T-helper 1 cell treated with Interleukin-12 subunit alpha and Interleukin-12 subunit beta and Interleukin-4 antibody, amounts not matched to agents 30 μg/mL and 1 μg/mL, for 36 hours (primary cell): ENCODE results near the gene CD151.

Experiments used
- H3K27ac Mint-ChIP-seq: one replicate; pipeline ENCODE4 v1.8.0; 2021; ENCODE audit warnings: mild to moderate bottlenecking, mixed read lengths
- H3K27me3 Mint-ChIP-seq: one replicate; pipeline ENCODE4 v1.8.0; 2021; ENCODE audit warnings: low read depth, mixed read lengths
- H3K36me3 Mint-ChIP-seq: one replicate; pipeline ENCODE4 v1.8.0; 2021; ENCODE audit warnings: low read depth, mixed read lengths
- H3K4me1 Mint-ChIP-seq: one replicate; pipeline ENCODE4 v1.8.0; 2021; ENCODE audit warnings: low read depth, mixed read lengths
- H3K4me3 Mint-ChIP-seq: one replicate; pipeline ENCODE4 v1.8.0; 2021; ENCODE audit warnings: mild to moderate bottlenecking, moderate library complexity, mixed read lengths
- H3K9me3 Mint-ChIP-seq: one replicate; pipeline ENCODE4 v1.8.0; 2021; ENCODE audit warnings: mixed read lengths

CD151 gene

DNA sequence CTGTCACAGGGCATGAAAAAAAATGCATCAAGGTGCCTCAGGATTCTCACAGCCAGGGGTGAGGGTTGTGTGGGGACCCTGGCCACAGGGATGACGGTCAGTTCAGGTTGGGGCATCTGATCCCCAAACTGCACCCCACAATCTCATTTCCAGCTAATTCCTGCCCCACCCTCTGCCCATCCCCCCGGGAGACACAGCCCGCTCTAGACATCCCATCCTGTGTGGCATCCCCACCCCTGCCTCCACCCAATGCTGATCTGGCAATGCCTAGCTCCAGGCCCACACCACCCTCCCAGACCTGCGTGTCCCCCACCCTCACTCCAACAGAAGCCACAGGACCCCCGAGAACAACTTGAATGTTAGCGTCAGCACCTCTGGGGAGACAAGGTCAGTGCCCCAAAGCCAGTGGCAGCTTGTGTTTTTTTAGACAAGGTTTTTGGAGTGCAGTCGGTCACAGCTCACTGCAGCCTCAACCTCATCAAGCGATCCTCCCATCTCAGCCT lies 35.2 kb downstream of the CD151 start:
- Mint-ChIP-seq H3K27ac (no peak overlapping the region), H3K4me1 (no peaks in the 10 kb centered on the region), H3K27me3 (no peaks in the 10 kb centered on the region), H3K9me3 (no peaks in the 10 kb centered on the region), H3K36me3 (no peaks in the 10 kb centered on the region), H3K4me3 (no peak overlapping the region)

DNA sequence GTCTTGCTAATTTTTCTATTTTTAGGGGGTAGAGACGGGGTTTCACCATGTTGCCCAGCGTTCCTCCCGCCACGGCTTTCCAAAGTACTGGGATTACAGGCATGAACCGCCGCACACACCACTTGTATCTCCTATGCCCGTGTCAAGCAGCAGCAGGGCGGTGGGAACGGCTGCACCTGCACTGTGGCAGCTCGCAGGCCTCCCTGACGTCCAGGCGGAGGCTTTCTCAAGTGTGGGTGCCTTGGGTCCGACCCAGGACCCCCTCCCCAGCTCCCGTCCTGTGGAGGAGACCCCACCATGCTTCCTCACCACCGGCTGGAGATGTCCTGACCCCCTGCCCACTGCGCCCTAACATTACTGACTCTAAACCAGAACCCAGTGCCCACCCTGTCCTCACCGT lies 35.6 kb downstream of the CD151 start:
- Mint-ChIP-seq H3K27ac (no peak overlapping the region), H3K36me3 (no peaks in the 10 kb centered on the region), H3K9me3 (no peaks in the 10 kb centered on the region), H3K4me1 (no peaks in the 10 kb centered on the region), H3K4me3 (no peak overlapping the region), H3K27me3 (no peaks in the 10 kb centered on the region)

DNA sequence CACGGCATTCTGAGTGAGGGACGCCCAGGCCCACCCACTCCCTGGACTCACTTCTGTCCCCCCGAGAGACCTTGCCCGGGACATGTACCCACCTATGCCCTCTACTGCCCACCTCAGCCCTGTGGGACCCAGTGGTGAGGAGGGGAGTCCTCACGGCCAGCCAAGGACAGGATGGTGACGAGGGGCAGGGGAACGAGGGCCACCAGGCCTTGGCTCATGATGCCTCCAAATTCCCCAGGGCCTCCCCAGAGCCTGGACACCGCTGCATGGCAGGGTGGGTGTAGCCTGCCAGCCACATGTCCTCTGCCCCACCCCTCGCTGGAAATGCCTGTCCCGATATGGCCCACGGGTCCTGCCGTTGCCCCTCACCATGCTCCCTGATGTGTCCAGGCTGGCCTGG lies 36.0 kb downstream of the CD151 start:
- H3K27ac Mint-ChIP-seq: no peak overlapping the region
- H3K4me1 Mint-ChIP-seq: no peaks in the 10 kb centered on the region
- no peak overlapping the region for H3K4me3 Mint-ChIP-seq
- no peaks in the 10 kb centered on the region for H3K9me3 Mint-ChIP-seq
- H3K36me3 Mint-ChIP-seq: no peaks in the 10 kb centered on the region
- H3K27me3 Mint-ChIP-seq: no peaks in the 10 kb centered on the region

DNA sequence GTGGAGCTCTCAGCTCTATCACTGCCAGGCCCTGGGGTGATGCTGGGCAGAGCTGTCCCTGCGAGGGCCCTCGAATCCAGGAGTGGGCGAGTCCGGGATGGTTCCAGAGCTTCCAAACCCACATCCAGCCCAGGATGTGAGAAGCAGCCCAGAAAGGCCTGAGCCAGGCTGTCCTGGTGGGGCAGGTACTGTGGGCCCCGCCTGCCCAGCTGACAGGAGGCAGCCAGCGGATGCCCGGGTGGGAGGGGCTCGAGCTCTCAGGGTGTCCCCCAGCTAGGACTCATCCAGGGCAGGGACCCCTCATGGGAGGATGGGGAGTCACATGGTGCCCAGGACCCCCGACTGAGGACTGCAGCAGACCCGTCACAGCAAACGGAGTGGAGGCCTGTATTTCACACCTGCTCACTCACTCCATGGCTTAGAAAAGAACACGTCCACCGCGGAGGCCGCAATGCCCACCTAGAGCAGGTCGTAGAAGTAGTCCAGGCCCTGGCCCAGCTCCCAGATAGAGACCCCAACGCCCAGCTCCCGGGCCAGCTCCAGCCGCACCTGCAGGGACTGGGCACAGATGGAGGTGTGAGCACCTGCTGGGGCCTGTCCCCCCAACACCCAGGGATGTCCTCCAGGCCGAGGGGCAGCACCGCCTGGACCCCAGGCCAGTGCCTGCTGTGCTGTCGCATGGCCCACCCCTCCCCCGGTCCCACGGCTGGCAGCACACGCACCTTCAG lies 36.8 kb downstream of the CD151 start:
- Mint-ChIP-seq H3K4me1 (no peaks in the 10 kb centered on the region), H3K9me3 (no peaks in the 10 kb centered on the region), H3K27me3 (no peaks in the 10 kb centered on the region), H3K27ac (no peak overlapping the region), H3K4me3 (no peak overlapping the region), H3K36me3 (no peaks in the 10 kb centered on the region)

DNA sequence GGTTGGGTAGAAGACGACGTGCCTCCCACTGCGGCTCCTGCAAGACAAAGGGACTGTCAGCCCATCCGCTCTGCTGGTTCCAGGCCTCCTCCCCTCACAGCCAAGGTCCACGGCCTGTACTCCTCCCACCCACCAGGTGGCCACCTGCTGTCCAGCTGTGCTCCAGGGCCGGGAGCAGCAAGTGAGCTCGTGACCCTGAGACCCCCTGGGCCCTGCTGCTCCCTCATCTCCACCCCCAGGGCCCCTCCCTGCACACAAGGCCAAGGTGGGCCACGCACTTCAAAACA lies 37.3 kb downstream of the CD151 start:
- Mint-ChIP-seq H3K4me1 (no peaks in the 10 kb centered on the region), H3K36me3 (no peaks in the 10 kb centered on the region), H3K27ac (no peak overlapping the region), H3K9me3 (no peaks in the 10 kb centered on the region), H3K27me3 (no peaks in the 10 kb centered on the region), H3K4me3 (no peak overlapping the region)

DNA sequence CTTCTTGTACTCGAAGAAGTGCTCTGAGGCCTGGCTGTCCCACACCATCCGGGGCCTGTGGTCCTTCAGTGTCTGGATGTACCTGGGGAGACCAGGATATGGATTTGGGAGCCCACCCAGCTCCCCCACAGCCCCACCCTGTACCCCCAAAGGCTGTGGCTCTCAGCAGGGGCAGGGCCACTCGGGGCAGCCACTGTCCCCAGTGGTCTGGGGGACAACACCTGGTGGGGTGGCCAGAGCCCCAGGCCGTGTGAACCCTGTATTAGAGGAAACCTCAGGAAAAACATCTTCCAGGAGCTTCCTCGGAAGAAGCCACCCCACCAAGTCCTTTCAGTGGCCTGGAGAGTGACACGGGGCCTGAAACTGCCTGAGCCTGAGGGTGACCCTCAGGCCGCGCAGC lies 37.7 kb downstream of the CD151 start:
- Mint-ChIP-seq H3K4me3 (no peak overlapping the region), H3K27ac (no peak overlapping the region), H3K36me3 (no peaks in the 10 kb centered on the region), H3K27me3 (no peaks in the 10 kb centered on the region), H3K4me1 (no peaks in the 10 kb centered on the region), H3K9me3 (no peaks in the 10 kb centered on the region)

DNA sequence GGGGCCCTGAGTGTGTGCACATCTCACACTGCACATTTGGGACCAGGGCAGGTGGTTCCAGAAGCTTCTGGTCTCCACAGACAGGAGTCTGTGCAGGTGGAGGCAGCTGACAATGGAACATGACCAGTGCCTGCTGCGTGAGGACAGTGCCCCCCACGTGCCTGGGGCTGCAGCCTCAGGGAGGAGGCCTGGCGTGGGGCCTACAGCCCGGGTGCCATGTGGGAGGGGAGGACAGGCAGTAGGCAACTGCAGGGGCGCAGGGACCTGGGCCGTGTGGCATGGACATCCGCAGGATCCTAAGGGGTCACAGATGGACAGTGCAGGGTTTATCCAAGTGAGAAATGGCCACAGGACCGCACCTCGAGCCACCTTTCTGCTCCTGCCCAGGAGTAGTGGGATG lies 38.7 kb downstream of the CD151 start:
- Mint-ChIP-seq H3K36me3 (no peaks in the 10 kb centered on the region), H3K4me3 (no peak overlapping the region), H3K27ac (no peak overlapping the region), H3K4me1 (no peaks in the 10 kb centered on the region), H3K9me3 (no peaks in the 10 kb centered on the region), H3K27me3 (no peaks in the 10 kb centered on the region)

DNA sequence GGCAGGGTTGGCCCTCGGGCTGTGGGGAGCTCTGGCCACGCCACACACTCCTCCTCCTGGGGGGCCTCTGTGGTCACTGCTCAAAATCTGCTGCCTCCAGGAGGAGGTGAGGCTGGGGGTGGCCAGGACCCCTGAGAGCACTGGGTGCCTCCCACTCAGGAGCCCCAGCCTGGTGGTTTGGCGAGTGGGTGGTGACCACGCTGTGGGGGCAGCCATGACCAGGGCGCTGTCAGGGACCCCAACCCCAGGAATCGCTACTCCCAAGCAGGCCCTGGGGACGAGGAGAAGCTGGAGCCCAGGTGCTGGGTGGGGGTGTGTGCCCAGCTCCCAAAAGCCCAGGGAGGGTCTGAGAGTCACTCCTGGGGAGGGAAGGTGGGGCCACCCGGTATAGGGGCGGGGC lies 40.0 kb downstream of the CD151 start:
- H3K27me3 Mint-ChIP-seq: no peaks in the 10 kb centered on the region
- H3K27ac Mint-ChIP-seq: no peak overlapping the region
- no peak overlapping the region for H3K4me3 Mint-ChIP-seq
- H3K9me3 Mint-ChIP-seq: no peaks in the 10 kb centered on the region
- no peaks in the 10 kb centered on the region for H3K36me3 Mint-ChIP-seq
- H3K4me1 Mint-ChIP-seq: no peaks in the 10 kb centered on the region

DNA sequence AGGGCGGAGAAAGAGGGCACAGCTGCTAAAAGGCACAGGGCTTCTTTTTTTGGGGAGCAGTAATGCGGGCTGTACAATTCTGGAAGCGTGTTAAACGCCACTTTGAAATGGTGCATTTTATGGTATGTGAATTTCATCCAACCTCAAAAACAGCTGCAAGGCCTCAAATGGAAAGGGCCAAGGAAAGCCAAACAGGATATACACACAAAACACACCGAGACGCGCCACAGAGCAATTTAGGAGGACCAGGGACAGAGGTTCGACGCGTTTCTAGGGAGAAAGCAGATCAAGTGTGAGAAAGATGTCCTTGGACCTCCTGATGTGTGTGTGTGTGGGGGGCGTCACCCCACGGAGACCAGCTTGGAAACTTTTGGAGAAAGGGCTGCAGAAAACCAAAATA lies 41.0 kb downstream of the CD151 start:
- H3K27ac Mint-ChIP-seq: no peak overlapping the region
- no peak overlapping the region for H3K4me3 Mint-ChIP-seq
- no peaks in the 10 kb centered on the region for H3K4me1 Mint-ChIP-seq
- H3K9me3 Mint-ChIP-seq: no peaks in the 10 kb centered on the region
- no peaks in the 10 kb centered on the region for H3K36me3 Mint-ChIP-seq
- no peaks in the 10 kb centered on the region for H3K27me3 Mint-ChIP-seq

DNA sequence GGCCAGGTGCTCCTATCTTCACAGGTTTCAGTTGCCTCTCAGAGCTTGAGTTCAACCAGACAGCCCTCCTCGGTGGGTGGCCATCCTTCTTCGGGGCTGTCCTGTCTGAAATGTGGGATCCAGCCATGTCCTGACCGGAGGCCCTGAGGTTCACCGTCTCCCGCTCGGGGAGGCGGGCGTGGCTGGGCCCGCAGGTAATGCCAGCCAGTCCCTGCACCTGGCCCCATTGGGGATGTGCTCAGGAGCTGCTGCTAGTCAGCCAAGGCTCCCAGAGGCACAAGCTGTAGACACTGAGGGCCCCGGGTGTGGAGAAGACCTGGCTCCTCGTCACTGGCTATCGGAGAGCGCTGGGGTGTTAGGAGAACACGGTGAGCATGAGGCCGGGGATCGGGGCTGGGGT lies 42.5 kb downstream of the CD151 start:
- H3K27ac Mint-ChIP-seq: no peak overlapping the region
- no peaks in the 10 kb centered on the region for H3K27me3 Mint-ChIP-seq
- no peaks in the 10 kb centered on the region for H3K4me1 Mint-ChIP-seq
- peaks cover 3% of the 10 kb centered on the region for H3K36me3 Mint-ChIP-seq
- no peaks in the 10 kb centered on the region for H3K9me3 Mint-ChIP-seq
- no peak overlapping the region for H3K4me3 Mint-ChIP-seq

DNA sequence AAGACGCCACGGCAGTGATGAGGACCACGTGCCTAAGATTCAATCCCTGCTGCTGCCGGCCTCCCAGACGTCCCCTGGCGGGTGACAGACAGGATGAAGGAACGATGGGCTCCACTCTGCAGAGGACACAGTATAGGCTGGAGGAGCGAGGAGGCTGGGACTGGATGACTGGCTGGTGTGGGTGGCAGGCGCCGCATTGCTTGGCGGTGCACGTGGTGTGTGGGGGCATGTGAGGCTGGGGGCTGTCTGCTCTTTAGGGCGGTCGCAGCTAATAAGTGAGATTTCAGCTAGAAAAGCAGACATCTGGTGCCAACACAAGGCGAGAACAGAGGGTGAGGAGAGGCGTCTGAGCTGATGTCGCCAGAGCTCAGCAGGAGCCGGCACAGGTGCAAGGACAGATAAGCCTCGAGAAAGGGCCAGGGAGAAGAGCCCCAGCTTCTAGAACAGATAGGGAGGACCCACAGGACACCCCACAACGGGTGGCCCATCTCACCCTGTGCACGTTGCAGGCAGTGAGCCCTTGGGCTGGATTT lies 43.1 kb downstream of the CD151 start:
- H3K27ac Mint-ChIP-seq: no peak overlapping the region
- H3K4me1 Mint-ChIP-seq: no peaks in the 10 kb centered on the region
- H3K4me3 Mint-ChIP-seq: no peak overlapping the region
- H3K36me3 Mint-ChIP-seq: peaks cover 3% of the 10 kb centered on the region
- no peaks in the 10 kb centered on the region for H3K27me3 Mint-ChIP-seq
- H3K9me3 Mint-ChIP-seq: no peaks in the 10 kb centered on the region

DNA sequence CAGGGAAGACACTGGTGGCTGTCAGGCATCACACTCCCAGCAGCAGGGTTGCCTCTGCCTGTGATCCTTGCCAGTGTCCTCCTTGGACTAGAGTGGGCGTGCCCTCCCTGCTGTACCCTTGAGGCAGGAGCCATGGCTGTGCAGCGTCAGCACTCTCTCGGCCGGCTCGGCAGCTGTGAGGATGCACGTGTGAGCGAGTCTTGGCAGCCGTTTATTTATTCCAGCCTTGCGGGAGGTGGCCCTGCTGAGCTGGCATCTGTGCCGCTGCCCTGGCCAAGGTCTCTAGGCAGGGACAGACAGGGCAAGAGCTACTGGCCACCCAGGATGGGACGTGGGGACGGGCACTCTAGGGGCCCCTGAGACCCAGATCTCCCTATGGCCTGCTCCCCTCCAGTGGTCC lies 43.8 kb downstream of the CD151 start:
- no peak overlapping the region for H3K27ac Mint-ChIP-seq
- peaks cover 3% of the 10 kb centered on the region for H3K36me3 Mint-ChIP-seq
- no peaks in the 10 kb centered on the region for H3K9me3 Mint-ChIP-seq
- H3K27me3 Mint-ChIP-seq: no peaks in the 10 kb centered on the region
- no peak overlapping the region for H3K4me3 Mint-ChIP-seq
- H3K4me1 Mint-ChIP-seq: no peaks in the 10 kb centered on the region

DNA sequence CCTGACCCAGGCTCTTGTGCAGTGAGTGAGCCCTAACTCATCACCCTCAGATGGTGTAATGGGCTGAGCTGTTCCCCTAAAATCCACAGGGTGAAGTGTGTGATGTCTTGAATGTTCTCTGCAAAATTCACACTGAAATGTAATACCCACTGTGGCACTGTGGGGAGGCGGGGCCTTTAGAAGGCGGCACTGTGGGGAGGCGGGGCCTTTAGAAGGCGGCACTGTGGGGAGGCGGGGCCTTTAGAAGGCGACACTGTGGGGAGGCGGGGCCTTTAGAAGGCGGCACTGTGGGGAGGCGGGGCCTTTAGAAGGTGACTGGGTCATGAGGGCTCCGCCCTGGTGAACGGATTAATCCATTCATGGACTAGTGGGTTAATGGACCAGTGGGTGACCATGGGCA lies 44.8 kb downstream of the CD151 start:
- H3K36me3 Mint-ChIP-seq: peaks cover 3% of the 10 kb centered on the region
- H3K4me3 Mint-ChIP-seq: no peak overlapping the region
- H3K9me3 Mint-ChIP-seq: no peaks in the 10 kb centered on the region
- peaks cover 3% of the 10 kb centered on the region for H3K4me1 Mint-ChIP-seq
- no peaks in the 10 kb centered on the region for H3K27me3 Mint-ChIP-seq
- no peak overlapping the region for H3K27ac Mint-ChIP-seq

DNA sequence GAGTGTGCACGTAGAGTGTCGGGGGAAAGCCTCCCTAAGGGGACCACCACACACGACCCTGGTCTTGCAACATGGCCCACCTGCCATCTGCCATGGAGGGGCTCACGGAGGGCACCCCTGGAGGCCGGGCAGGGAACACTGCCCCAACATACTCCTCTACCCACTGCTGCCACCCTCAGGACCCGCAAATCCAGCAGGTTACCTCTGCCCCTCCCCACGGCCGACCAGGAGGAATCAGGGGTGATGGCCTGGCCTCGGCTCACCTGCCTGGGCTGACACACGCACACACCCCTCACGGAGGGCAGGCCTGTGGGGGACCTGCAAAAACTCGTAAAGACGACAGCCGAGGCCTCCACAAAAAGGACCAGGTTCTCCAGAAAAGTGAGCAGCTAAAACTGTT lies 47.7 kb downstream of the CD151 start:
- Mint-ChIP-seq H3K27me3 (no peaks in the 10 kb centered on the region), H3K36me3 (peaks cover 3% of the 10 kb centered on the region), H3K27ac (no peak overlapping the region), H3K4me3 (no peak overlapping the region), H3K9me3 (no peaks in the 10 kb centered on the region), H3K4me1 (peaks cover 4% of the 10 kb centered on the region)

DNA sequence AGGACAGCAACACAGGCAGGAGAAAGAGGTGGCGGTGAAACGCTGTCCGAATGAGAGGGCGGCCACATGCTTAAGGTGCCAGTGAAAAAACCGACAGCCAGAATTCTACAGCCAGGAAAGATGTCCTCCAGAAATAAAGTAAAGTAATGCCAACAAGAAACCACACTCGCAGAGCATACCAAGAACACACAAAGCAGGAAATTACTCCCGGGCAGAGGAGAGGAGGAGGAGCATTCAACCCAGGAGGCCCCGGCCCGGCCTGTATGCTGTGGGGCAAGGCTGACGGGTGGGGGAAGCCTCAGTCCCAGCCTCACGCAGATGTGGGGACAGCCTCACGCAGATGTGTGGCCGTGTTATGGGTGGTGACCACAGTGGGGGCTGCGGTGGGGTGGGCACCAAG lies 49.8 kb downstream of the CD151 start:
- Mint-ChIP-seq H3K36me3 (peaks cover 5% of the 10 kb centered on the region), H3K27me3 (no peaks in the 10 kb centered on the region), H3K9me3 (no peaks in the 10 kb centered on the region), H3K4me3 (no peak overlapping the region), H3K4me1 (peaks cover 4% of the 10 kb centered on the region), H3K27ac (no peak overlapping the region)

DNA sequence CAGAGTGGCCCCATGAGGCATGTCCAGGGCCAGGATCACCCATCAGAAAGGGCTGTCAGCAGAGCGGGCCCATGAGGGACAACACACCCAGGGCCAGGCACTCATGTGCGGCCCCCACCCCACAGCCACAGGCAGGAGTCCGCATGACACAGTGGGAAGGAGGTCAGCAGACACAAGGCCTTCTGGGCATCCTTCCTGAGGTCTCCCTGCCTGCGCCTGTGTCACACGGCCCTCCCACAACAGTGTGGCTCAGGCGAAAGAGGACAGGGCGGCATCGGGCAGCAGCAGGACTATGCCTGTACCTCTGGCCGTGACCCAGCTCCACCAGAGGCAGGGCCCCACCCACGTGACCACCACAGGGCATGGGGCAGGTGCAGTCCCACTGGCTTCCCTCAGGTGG lies 50.8 kb downstream of the CD151 start:
- Mint-ChIP-seq H3K36me3 (peaks cover 5% of the 10 kb centered on the region), H3K4me3 (no peak overlapping the region), H3K4me1 (peaks cover 4% of the 10 kb centered on the region), H3K27ac (no peak overlapping the region), H3K27me3 (no peaks in the 10 kb centered on the region), H3K9me3 (no peaks in the 10 kb centered on the region)
